GM12801 (cell line): ENCODE measurements around the gene FAM184B.

Experiments
- TF ChIP-seq, protein P1 (sequence below): IDR thresholded peaks from one replicate; pipeline ENCODE4 v1.5.1; 2011; ENCODE audit warnings: control low read depth; ENCODE audit not compliant: insufficient read length; ENCODE audit errors: extremely low read depth

FAM184B gene

DNA sequence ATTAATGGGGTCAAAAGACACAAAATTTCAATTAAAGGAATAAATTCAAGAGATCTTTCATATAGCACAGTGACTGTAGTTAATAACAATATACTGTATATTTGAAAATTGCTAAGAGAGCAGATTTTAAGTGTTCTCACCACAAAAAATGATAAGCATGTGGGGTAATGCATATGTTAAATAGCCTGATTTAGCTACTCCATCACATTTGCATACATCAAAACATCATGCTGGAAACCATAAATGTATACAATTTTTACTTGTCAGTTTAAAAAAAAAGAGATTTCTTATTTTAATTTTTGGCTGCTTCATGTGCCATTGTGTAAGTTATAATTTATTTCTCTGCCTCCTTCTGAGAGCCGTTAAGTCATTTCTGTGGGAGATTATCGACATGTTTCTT lies 65.9 kb downstream of the FAM184B start:
- TF ChIP-seq, protein P1, sequence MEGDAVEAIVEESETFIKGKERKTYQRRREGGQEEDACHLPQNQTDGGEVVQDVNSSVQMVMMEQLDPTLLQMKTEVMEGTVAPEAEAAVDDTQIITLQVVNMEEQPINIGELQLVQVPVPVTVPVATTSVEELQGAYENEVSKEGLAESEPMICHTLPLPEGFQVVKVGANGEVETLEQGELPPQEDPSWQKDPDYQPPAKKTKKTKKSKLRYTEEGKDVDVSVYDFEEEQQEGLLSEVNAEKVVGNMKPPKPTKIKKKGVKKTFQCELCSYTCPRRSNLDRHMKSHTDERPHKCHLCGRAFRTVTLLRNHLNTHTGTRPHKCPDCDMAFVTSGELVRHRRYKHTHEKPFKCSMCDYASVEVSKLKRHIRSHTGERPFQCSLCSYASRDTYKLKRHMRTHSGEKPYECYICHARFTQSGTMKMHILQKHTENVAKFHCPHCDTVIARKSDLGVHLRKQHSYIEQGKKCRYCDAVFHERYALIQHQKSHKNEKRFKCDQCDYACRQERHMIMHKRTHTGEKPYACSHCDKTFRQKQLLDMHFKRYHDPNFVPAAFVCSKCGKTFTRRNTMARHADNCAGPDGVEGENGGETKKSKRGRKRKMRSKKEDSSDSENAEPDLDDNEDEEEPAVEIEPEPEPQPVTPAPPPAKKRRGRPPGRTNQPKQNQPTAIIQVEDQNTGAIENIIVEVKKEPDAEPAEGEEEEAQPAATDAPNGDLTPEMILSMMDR, result no peak

DNA sequence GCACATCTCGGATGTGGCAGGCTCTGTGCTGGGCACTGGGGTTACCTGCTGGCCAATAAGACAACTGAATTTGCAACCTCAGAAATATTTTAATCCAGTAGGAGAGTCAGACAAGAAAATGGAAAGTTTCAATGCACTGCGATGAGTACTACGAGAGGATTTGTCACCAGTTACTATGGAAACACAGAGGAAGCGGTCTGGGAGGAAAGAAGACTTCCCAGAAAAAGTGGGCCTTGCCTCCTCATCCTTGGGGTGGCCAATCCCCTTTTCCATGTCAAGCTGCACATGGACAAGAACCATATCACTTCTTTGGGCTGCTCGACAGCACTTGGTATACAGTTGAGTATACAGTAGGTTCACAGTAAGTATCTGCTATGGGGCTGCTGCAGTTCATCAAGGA lies 67.6 kb downstream of the FAM184B start:
- TF ChIP-seq, protein P1, result no peak

DNA sequence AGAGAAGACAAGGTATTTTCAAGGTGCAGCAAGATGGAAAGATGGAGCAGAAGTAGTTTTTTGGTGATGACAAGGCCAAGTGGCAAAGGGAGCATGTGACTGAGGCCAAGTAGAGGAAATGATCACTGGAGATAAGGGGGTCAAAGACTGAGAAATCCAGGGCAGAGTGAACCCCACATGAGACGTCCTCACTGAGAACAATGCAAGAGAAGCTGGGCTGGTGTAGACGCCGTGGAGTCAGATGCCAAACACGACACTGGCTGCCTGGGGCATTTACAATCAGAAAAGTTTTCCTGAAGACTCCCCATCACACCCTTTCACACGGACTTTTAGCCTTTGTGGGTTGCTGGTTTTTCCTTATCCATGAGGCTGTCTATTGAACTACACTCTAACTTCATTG lies 69.3 kb downstream of the FAM184B start:
- TF ChIP-seq, protein P1, result no peak

DNA sequence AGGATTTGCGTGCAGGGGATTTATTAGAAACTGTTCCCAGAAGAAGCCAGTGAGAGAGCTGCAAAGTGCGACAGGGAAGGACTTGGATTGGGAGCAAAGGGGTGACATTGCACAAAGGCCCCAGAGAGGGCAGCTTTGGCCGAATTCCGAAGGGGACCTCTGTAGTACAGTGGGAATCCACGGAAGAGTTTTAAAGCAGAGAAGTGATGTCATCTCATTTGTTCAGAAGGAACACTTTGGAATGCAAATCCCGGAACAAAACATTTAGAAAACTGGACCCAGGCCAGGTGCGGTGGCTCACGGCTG lies 71.7 kb downstream of the FAM184B start:
- TF ChIP-seq, protein P1, result no peak

DNA sequence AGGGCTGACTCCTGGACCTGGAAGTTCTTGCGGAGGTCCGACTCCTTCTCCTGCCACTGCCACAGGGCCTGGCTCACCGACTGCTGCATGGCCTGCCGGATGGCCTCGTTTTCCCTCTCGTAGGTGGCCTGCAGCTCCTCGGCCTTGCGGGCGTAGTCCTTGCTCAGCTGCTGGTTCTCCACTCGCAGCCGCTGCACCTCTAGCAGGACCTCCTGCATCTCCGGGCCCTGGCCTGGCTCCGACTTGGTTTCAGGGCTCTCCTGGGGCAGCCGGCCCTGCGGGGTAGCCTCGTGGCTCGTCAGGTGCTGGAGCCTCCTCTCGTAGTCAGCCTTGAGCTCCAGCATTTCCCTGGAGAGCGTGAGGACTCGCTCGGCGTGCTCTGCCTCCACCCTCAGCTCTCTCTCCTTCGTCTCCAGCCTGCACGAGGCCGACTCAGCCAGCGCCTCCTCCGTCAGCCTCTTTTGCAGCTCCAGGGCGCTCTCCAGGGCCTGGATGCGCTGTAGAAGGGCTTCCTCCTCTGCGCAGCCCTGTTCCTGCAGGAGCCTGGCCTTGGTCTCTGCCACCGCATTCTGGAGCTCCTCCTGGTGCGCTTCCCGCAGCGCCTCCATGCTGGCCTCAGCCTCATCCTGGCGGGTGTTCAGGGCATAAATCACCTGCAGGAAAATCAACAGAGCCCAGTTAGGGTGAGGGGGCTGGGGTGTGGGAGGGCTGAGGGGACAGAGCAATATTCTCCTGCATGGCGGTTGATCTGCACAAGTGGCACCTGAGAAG lies 72.2 kb downstream of the FAM184B start:
- TF ChIP-seq, protein P1, result no peak

DNA sequence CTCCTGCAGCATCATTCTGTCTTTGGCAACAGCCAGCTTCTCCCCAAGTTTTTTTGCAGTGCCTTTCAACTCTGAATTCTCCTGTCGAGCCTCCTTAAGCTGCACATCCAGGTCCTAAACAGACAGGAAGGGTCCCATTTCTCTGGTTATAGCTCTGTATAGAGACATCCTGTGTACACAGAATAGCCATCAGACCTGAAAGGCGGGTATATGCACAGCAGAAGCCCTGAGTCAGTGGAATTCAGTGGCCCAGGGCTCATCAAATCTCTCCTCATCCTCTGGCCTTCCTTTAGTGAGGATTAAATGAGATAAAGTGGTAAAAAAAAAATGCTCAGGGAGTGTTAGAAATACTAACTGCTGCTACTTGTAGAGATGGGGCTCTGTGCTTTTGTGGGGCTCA lies 73.8 kb downstream of the FAM184B start:
- TF ChIP-seq, protein P1, result no peak

DNA sequence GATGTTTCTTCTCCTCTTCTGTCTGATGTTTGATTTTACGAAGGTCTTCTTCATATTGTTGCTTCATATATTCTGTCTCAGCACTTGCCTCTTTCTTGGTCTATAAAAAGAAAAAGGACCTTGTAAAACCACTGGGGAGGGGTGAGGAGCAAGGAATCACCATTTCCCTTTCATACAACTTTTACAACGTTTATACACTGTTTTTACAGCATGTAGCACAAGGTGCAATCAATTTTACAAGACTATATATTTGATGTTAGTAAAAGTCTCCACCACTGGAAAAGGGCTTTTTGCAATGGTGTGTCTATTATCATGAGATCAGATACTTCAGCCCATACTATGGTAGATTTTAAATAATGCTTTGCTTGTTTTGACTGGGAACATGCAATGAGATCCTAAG lies 76.3 kb downstream of the FAM184B start:
- TF ChIP-seq, protein P1, result no peak
